Aorta (tissue), 5 donors: Measurements from ENCODE around the gene AUTS2. TPM values are rescaled to one million over a fixed set of nuclear protein-coding genes. Genes with fewer than 3 reads are reported as not detected.

Experiments used
- ATAC-seq: fragments of 200-7000 bp; cut with Tn5 transposase; one replicate; pipeline ENCODE4 v1.9.1; 2022; ENCODE audit warnings: moderate library complexity; ENCODE audit not compliant: low FRiP score
- DNase-seq, 2 donors: peaks; one replicate each; pipeline ENCODE4 v3.0.0-alpha.2; 2020
- H3K27ac ChIP-seq, 2 donors: one replicate each; pipeline ENCODE4 v1.5.1; 2013; ENCODE audit warnings: low read length in 2 of 2, mild to moderate bottlenecking in 2 of 2, moderate library complexity in 2 of 2, control low read depth in 1 of 2, inconsistent platforms in 1 of 2, low read depth in 1 of 2
- H3K27me3 ChIP-seq, 2 donors: one replicate each; pipeline ENCODE4 v1.6.1; 2013; ENCODE audit warnings: control low read depth in 1 of 2, low read length in 1 of 2, mild to moderate bottlenecking in 1 of 2, moderate library complexity in 1 of 2; ENCODE audit not compliant: insufficient read depth in 2 of 2, control insufficient read depth in 1 of 2
- H3K36me3 ChIP-seq, 2 donors: one replicate each; pipeline ENCODE4 v1.6.1; 2013; ENCODE audit warnings: control low read depth in 1 of 2, low read length in 1 of 2, mild to moderate bottlenecking in 1 of 2; ENCODE audit not compliant: insufficient read depth in 2 of 2, control insufficient read depth in 1 of 2
- H3K4me1 ChIP-seq, 2 donors: one replicate each; pipeline ENCODE4 v1.6.1; 2013; ENCODE audit warnings: low read length in 2 of 2, control low read depth in 1 of 2, mild to moderate bottlenecking in 1 of 2, moderate library complexity in 1 of 2; ENCODE audit not compliant: insufficient read depth in 2 of 2, control insufficient read depth in 1 of 2
- H3K4me3 ChIP-seq, 2 donors: one replicate each; pipeline ENCODE4 v1.5.1; 2013; ENCODE audit warnings: low read length in 2 of 2, control low read depth in 1 of 2, mild to moderate bottlenecking in 1 of 2
- H3K9me3 ChIP-seq: one replicate; pipeline ENCODE4 v1.6.1; 2013; ENCODE audit warnings: mild to moderate bottlenecking, low read length; ENCODE audit not compliant: control insufficient read depth
- WGBS, 2 donors: extraction: QIAGEN DNeasy Blood & Tissue Kit; methylation state at CpG; one replicate each; pipeline ENCODE4 v1.1.7; 2013; 5-methylcytosine and 5-hydroxymethylcytosine counted together
- intact Hi-C, 2 donors: fragments of 100-400 bp; cut with DNase I; formaldehyde crosslinking; loops; one replicate each; pipeline versions ENCODE4 v1.14.2 to v1.15.0; 2022
- polyA plus RNA-seq, 2 donors: library from polyadenylated mRNA; stranded (reverse); fragments of 200-250 nt; gene quantifications; one replicate each; pipeline ENCODE4 v1.2.3, GENCODE V29; 2013
- total RNA-seq, 2 donors: library from RNA; stranded (reverse); fragmentation: NEBNext Ultra II Directional; extraction: Animal tissue kit (Norgen Biotek cat#: 25700); gene quantifications; one replicate each; pipeline ENCODE4 v1.2.1, GENCODE V29; 2021
- donor health status: healthy with polysubstance abuse.
- donor health status: Bipolar disorder and iron deficiency.
- donor health status: DM: no; HTN: no; CAD: no.
- donor health status: DM: no; HTN: no; CAD: no.
- donor health status: DM: yes; HTN: yes; CAD: no.

AUTS2 gene
- total and polyA plus RNA-seq, 4 donors: 3.9 to 102 (median 57.0) TPM

GRCh38 chr7:70711452-70711851 is 1113.2 kb downstream of the AUTS2 start:
- no peak overlapping the region for H3K27ac ChIP-seq
- ATAC-seq (no peak), DNase-seq (no peak)
- intact Hi-C loops: no loop called here
- no peak overlapping the region for H3K4me3 ChIP-seq
- 93 to 97% methylated on average over 11 of the region's 11 CpGs for WGBS, 2 donors
- H3K27me3 ChIP-seq: no peaks in the 10 kb centered on the region
- H3K4me1 ChIP-seq: peaks cover 0 to 7% of the 10 kb centered on the region in 2 donors
- H3K36me3 ChIP-seq: no peaks in the 10 kb centered on the region
- peaks cover 4% of the 10 kb centered on the region for H3K9me3 ChIP-seq

GRCh38 chr7:70712942-70713341 is 1114.7 kb downstream of the AUTS2 start:
- DNase-seq (no peak), ATAC-seq (peak; percentile 13)
- Histone ChIP-seq H3K36me3 (no peaks in the 10 kb centered on the region), H3K4me3 (no peak overlapping the region), H3K27ac (no peak overlapping the region), H3K9me3 (peaks cover 4% of the 10 kb centered on the region), H3K4me1 (peaks cover 3 to 6% of the 10 kb centered on the region in 2 donors), H3K27me3 (no peaks in the 10 kb centered on the region)
- 91 to 93% methylated on average over 5 of the region's 5 CpGs for WGBS, 2 donors
- intact Hi-C loops: no loop called here

GRCh38 chr7:70714506-70715038 is 1116.3 kb downstream of the AUTS2 start:
- H3K4me1 ChIP-seq: peaks cover 3 to 6% of the 10 kb centered on the region in 2 donors
- no peaks in the 10 kb centered on the region for H3K36me3 ChIP-seq
- H3K27ac ChIP-seq: no peak overlapping the region
- no peak for ATAC-seq
- intact Hi-C loops: no loop called here
- 96 to 97% methylated on average over 6 of the region's 6 CpGs for WGBS, 2 donors
- no peak for DNase-seq
- no peak overlapping the region for H3K4me3 ChIP-seq
- H3K27me3 ChIP-seq: no peaks in the 10 kb centered on the region
- peaks cover 4% of the 10 kb centered on the region for H3K9me3 ChIP-seq

GRCh38 chr7:70717553-70718329 is 1119.5 kb downstream of the AUTS2 start:
- Histone ChIP-seq H3K36me3 (no peaks in the 10 kb centered on the region), H3K27me3 (no peaks in the 10 kb centered on the region), H3K9me3 (peaks cover 4% of the 10 kb centered on the region), H3K4me3 (no peak overlapping the region), H3K27ac (no peak overlapping the region), H3K4me1 (peaks cover 3 to 6% of the 10 kb centered on the region in 2 donors)
- WGBS, 2 donors: 53 to 55% methylated on average over 9 of the region's 9 CpGs
- no peak for DNase-seq
- intact Hi-C loops: no loop called here
- ATAC-seq: no peak

GRCh38 chr7:70719125-70719524 is 1120.8 kb downstream of the AUTS2 start:
- Histone ChIP-seq H3K9me3 (peaks cover 4% of the 10 kb centered on the region), H3K4me3 (no peak overlapping the region), H3K36me3 (no peaks in the 10 kb centered on the region), H3K27ac (no peak overlapping the region), H3K4me1 (peaks cover 1 to 6% of the 10 kb centered on the region in 2 donors), H3K27me3 (no peaks in the 10 kb centered on the region)
- ATAC-seq (no peak), DNase-seq (no peak)
- 96 to 97% methylated on average over 7 of the region's 7 CpGs for WGBS, 2 donors
- intact Hi-C loops: no loop called here

GRCh38 chr7:70720191-70720873 is 1122.1 kb downstream of the AUTS2 start:
- H3K36me3 ChIP-seq: no peaks in the 10 kb centered on the region
- DNase-seq (no peak), ATAC-seq (no peak)
- H3K9me3 ChIP-seq: no peaks in the 10 kb centered on the region
- H3K4me1 ChIP-seq: peaks cover 1 to 11% of the 10 kb centered on the region in 2 donors
- no peaks in the 10 kb centered on the region for H3K27me3 ChIP-seq
- no peak overlapping the region for H3K4me3 ChIP-seq
- no peak overlapping the region for H3K27ac ChIP-seq
- intact Hi-C loops: no loop called here
- WGBS, 2 donors: 85 to 87% methylated on average over 7 of the region's 7 CpGs

GRCh38 chr7:70721500-70721899 is 1123.2 kb downstream of the AUTS2 start:
- H3K36me3 ChIP-seq: no peaks in the 10 kb centered on the region
- intact Hi-C loops: no loop called here
- no peak for ATAC-seq
- no peak for DNase-seq
- H3K27me3 ChIP-seq: no peaks in the 10 kb centered on the region
- no peak overlapping the region for H3K4me3 ChIP-seq
- H3K9me3 ChIP-seq: no peaks in the 10 kb centered on the region
- peaks cover 0 to 12% of the 10 kb centered on the region in 2 donors for H3K4me1 ChIP-seq
- WGBS, 2 donors: 89% methylated on average over 1 of the region's 1 CpG
- no peak overlapping the region for H3K27ac ChIP-seq

GRCh38 chr7:70723339-70723738 is 1125.1 kb downstream of the AUTS2 start:
- DNase-seq (no peak), ATAC-seq (no peak)
- Histone ChIP-seq H3K27ac (no peak overlapping the region), H3K36me3 (no peaks in the 10 kb centered on the region), H3K4me3 (no peak overlapping the region), H3K27me3 (no peaks in the 10 kb centered on the region), H3K4me1 (peaks cover 4 to 11% of the 10 kb centered on the region in 2 donors), H3K9me3 (no peaks in the 10 kb centered on the region)
- 98% methylated on average over 5 of the region's 5 CpGs for WGBS, 2 donors
- intact Hi-C loops: no loop called here
